GM19025 (cell line): ENCODE measurements around the gene ZNF469.

Experiments used
- ATAC-seq: cut with Tn5 transposase; IDR thresholded peaks from one replicate; pipeline ENCODE4 v1.9.1; 2021; ENCODE audit warnings: mild to moderate bottlenecking, low read depth, moderate library complexity; ENCODE audit not compliant: unreplicated experiment

ZNF469 gene

GRCh38 chr16:88375236-88375975 is 7.4 kb upstream of the ZNF469 start:
- ATAC-seq, result no peak

DNA sequence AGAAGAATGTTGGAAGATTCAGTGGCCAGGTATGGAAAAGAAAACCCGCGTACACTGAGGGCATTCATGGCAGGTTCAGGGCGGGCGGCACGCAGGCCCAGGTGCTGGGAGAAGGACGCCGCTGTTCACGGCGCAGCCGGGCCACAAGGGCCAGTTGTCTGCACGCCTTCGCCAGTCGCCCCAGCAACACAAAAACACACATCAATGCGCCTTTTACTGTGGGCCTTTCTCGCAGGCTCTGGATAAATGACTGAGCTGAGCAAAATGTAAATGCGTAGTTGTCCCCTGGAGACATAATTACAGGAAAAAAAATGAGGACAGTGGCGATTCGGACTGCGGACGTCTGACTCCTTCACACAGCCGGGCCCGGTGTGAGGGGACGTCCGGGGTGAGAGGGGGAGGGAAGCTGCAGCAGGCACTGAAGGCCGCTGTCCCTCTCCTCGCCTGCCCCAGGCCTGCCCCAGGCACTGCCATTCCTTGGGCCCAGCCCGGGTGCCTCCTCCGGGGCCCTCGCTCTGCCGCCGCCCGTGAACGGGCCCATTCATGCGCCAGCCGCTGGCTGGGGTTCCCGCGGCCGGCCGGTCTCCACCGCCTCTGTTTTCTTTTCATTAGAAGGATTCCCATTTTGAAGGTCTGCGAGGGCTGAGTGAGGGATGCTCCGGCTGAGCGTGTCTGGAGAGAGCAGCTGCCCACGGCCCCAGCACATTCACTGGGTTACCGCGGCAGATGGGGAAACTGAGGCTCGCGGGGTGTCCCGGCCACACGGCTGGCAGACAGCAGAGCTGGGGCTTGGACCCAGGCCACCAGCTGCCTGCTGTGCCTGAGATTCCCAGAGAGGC is 6.5 kb upstream of the ZNF469 start:
- no peak for ATAC-seq

GRCh38 chr16:88376835-88377726 is 5.7 kb upstream of the ZNF469 start:
- ATAC-seq, result no peak

- no peak for ATAC-seq
Observed at GRCh38 chr16:88377961-88378360, 4.8 kb upstream of the ZNF469 start.

- no peak for ATAC-seq
Observed at GRCh38 chr16:88378401-88378800, 4.4 kb upstream of the ZNF469 start.

DNA sequence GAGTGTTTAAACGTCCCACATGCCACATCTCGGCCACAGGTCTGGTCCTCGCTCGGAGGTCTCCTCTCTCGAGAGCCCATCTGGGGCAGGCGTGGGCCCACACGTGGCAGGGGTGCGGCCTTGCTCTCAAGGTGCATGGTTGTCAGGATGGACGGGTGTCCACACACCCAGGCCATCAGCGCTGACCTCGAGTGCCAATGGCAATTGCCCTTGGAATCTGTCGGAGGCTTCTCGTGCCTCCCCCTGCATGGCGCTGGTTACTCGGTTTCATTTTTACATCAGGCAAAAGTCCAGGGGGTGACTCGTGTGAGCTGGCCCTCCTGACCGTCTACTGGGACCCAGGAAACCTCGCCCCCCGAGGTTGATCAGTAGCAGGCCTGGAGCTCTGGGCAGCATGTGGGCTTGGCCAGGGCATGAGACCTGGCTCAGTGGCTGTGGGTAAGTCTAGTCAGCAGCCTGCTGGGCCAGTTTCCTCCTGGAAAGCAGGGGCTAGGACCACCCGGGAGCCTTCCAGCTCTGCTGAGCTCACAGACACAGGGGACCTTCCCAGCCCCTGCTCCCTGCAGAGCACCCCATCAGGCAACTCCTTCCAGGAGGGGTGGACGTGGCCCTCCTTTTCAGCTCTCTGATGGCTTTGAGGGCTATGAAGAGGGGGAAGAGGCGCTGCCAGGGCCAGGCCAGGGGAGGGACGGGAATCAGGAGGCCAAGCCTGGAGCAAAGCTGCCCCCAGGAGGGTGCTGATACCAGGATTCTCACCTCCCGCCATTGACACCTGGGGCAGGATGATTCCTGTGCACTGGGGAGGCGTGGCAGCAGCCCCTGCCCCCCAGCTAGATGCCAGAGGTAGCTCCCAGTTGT is 3.7 kb upstream of the ZNF469 start:
- no peak for ATAC-seq

GRCh38 chr16:88379694-88380040 is 3.1 kb upstream of the ZNF469 start:
- no peak for ATAC-seq

GRCh38 chr16:88380099-88380498 is 2.7 kb upstream of the ZNF469 start:
- ATAC-seq, result no peak

DNA sequence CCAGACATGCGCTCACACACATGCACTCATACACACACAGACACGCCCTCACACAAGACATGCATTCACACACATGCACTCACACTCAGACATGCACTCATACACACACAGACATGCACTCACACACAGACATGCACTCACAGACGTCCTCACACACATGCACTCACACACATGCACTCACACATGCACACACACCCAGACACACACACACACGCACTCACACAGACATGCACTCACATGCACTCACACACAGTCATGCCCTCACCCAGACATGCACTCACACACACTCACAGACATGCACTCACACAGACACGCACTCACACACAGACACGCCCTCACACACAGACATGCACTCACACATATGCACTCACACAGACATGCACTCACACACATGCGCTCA is 2.1 kb upstream of the ZNF469 start:
- no peak for ATAC-seq

DNA sequence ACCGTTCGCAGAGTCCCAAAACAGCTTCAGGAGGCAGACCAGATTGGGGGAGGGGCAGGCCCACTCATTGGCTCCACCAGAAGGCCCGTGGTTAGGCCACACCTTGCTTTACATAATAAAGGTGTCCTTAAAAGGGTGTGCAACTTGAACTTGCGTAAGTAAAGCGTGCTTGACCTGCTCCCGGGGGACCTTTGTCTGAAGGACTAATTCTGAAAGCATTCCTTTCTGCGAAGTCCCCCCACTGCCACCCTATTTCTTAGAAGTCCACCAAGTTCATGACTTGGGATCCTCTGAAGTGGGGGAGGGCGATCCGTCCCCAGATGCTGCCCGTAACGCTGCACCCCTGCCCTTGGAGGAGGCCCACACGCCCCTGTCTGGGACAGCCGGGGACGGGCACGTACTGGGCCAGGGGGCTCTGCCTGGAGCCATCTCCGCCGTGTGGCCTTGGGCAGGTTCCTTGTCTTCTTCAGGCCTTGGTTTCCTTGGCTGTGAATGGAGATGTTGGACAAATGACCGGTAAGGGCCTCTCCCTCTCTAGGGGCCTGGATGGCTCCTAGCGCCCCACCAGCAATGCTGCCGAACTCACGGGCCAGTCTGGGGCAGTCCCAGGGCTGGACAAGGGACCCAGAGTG is 823 bp upstream of the ZNF469 start:
- no peak for ATAC-seq

DNA sequence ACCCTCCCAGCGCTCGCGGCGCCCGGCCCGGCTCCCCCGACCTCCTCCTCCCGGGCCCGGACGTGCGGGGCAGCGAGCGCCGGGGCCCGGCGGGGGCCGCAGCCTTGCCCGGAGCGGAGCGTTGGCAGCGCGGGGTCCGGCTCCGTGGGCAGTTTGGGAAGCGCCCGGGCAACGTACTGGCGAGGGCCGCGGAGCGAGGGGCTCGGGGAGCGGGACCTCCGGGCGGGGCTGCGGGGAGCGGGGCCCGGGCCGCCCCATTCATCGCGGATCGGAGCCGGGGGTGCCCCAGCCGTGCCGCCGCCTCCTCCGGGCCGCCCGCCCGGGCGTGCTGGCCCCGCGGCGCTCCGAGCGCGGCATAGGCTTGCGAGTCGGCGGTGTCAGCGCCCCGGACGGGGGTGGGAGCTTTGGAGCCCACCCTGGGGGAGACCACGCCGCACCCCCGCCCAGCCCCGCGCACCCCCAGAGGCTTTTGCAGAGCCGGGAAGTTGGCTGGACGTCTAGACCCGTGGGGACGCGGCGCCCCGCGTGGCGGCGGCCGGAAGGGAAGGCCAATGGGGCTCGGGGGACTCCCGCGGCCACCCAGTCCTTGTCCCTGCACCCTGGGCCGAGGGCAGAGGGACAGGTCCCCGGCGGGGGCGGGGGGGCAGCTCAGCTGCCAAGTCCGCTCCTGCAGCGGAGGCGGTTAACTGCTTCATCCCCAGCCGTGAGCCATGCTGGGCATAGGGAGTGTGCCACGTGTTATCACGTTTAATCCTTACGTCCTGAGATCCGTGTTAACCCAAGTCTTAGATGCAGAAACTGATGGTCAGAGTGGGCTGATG is 852 bp downstream of the ZNF469 start:
- ATAC-seq, result no peak

DNA sequence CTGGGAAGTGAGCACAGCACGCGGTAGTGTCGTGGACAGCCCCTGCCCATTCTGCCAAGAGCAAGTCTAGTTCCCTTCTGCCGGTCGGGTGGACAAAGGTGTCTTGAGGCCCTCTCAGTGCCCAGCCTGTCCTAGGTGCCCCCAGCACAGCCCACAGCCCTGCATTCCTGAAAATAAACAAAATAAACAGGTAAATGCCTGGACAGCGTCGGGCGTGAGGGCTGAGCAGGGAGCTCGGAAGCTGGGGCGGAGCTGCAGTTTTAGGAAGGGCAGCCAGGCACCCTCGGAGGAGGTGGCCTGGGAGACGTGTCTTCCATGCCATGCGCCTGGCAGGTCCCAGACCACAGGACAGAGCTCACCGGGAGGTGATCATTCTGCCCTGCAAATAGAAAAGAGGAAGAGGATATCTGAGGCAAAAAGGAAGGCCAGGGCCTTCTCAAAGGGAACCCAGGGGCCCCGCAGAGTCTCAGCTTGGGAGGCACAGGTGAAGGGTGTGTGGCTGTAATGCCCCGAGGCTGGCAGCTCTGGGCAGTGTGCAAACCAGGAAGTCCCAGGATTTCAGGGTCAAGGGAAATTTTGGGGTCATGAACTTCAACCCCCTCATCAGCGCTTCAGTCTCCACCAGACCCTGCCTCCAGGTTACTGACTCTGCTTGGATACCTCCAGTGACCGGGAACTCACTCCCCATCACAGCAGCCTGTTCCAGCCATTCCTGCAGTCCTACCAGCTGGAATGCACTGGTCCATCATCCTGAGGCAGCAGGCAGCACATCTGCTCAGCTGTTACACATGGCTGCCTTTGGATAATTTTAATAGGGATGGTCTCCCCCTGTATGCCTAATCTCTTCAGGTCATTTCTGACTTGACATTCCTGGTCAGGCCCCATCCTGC is 1.7 kb downstream of the ZNF469 start:
- ATAC-seq, result no peak

- no peak for ATAC-seq
Observed at GRCh38 chr16:88385112-88385594, 2.4 kb downstream of the ZNF469 start.

- ATAC-seq, result no peak
Observed at GRCh38 chr16:88385831-88386815, 3.4 kb downstream of the ZNF469 start.

DNA sequence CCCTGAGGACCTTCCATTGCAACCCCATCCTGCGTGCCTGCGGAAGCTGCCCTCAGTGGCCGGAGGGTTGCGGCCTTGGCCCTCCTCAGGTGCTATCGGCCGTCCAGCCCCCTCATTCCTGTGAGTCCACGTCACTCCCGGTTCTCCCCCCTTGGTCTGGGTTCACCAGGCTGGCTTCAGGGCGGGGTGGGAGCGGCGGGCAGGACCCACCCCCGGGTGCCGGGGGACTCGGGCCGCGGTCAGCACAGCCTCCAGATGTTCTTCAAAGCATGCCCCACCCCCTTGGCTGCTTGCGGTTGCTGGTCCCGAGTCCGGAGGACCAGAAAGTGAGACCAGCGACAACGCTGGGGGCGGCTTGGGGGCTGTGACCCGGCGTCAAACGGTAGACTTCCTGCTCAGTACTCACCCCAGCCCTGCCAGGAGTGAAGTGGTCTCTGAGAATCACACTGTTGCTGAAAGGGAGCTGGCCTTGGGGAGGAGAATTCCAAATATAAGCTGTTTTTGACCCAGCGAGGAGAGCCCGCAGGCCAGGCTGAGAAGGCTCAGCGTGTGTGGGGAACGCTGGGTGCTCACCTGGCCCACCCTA is 4.5 kb downstream of the ZNF469 start:
- no peak for ATAC-seq

DNA sequence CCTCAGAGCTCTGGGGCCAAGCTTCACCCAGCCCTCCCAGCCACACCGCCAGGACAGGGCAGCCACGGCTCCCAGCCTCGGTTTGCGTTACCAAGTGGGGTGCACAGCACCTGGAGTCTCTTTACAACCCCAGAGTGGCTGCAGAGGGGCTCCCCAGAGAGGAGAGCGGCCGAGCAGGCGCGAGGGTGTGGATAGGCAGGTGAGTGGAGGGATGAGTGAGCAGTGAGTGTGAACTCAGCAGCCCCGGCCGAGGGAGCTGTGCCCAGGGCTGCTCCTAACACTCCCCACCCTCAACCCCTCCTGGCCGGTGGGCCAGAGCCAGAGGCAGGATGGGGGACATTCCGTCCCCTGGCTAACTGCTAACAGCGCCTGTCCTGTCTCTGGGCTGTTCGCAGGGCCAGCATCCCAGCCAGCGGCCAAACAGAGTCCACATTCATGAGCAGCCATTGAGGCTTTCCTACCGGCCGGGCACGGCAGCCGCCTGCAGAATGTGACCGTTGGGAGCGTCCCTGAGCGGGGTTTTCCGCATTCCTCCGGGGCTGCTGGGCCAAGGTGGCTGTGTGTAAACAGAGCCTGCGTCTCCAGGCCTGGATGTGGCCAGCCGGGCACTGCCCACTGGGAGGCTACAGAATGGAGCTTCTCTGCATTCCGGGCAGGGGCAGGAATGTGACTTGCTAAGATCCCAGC is 5.3 kb downstream of the ZNF469 start:
- ATAC-seq, result no peak
